Upper lobe of left lung (tissue), 6 donors: ENCODE results near the gene CELF1. TPM values are rescaled to one million over a fixed set of nuclear protein-coding genes. Genes with fewer than 3 reads are reported as not detected.
A peak's percentile ranks its signal among the peaks of the same experiment; 100 is the strongest.
"Not testable (repeated sequence)": the region's sequence is repeated elsewhere in the genome, so short reads cannot be mapped to it uniquely, and the experiment has no call there.

ENCODE experiments used
- ATAC-seq, 2 donors: fragments of 200-7000 bp; cut with Tn5 transposase; one replicate each; pipeline ENCODE4 v1.9.1; 2022; ENCODE audit warnings: mild to moderate bottlenecking in 2 of 2, moderate library complexity in 2 of 2; ENCODE audit not compliant: low FRiP score in 2 of 2
- DNase-seq, 2 donors: peaks; one replicate each; pipeline ENCODE4 v3.0.0-alpha.2; 2019 to 2020
- H3K27ac ChIP-seq, 4 donors: fragments of 200-600 bp; sonication (generic); one replicate each; pipeline ENCODE4 v1.5.1; 2016 to 2019
- H3K27me3 ChIP-seq, 4 donors: fragments of 200-600 bp; sonication (generic); one replicate each; pipeline ENCODE4 v1.5.1; 2017 to 2019
- H3K36me3 ChIP-seq, 4 donors: fragments of 200-600 bp; sonication (generic); one replicate each; pipeline ENCODE4 v1.5.1; 2016 to 2019
- H3K4me1 ChIP-seq, 4 donors: fragments of 200-600 bp; sonication (generic); one replicate each; pipeline ENCODE4 v1.5.1; 2018 to 2019
- H3K4me3 ChIP-seq, 4 donors: fragments of 200-600 bp; sonication (generic); one replicate each; pipeline ENCODE4 v1.5.1; 2017 to 2019; ENCODE audit warnings: mild to moderate bottlenecking in 2 of 4, moderate library complexity in 1 of 4
- H3K9me3 ChIP-seq, 4 donors: fragments of 200-600 bp; sonication (generic); one replicate each; pipeline ENCODE4 v1.5.1; 2018 to 2019
- CTCF ChIP-seq, 6 experiments: fragments of 450-650 bp in 4 of 6; fragments of 200-600 bp in 2 of 6; sonication (generic) in 2 of 6; IDR thresholded peaks; one replicate each; pipeline ENCODE4 v1.5.1; 2016 to 2019; ENCODE audit warnings: antibody characterized with exemption in 6 of 6
- EP300 ChIP-seq, 4 donors: sonication (generic); formaldehyde crosslinking; IDR thresholded peaks; one replicate each; pipeline ENCODE4 v1.5.1; 2017; ENCODE audit warnings: antibody characterized with exemption in 4 of 4, control low read depth in 2 of 4
- POLR2A ChIP-seq, 4 donors: fragments of 450-650 bp; IDR thresholded peaks; one replicate each; pipeline ENCODE4 v1.5.1; 2016 to 2017; ENCODE audit warnings: antibody characterized with exemption in 4 of 4, mild to moderate bottlenecking in 2 of 4
- POLR2AphosphoS5 ChIP-seq, 2 donors: sonication (generic); formaldehyde crosslinking; IDR thresholded peaks; one replicate each; pipeline ENCODE4 v1.5.1; 2017; ENCODE audit warnings: antibody characterized with exemption in 2 of 2
- WGBS, 2 donors: methylation state at CpG; one replicate each; pipeline ENCODE4 v1.1.5; 2017 to 2018; 5-methylcytosine and 5-hydroxymethylcytosine counted together
- total RNA-seq, 6 donors: library from RNA; depleted of rRNA in 4 of 6; stranded (reverse); fragments of >200 nt in 4 of 6; gene quantifications; one replicate each; pipeline versions ENCODE4 v1.1.0 to v1.2.1, GENCODE V29; 2016 to 2021
- donor health status: DM: no; HTN: no; CAD: no; lungs with moderate emphysema.
- donor health status: DM: no; HTN: yes; CAD: no; lungs with severe emphysema.

Gene CELF1
- total RNA-seq, 6 donors from 2014 or later, result 82.7 to 194 (median 113) TPM

DNA sequence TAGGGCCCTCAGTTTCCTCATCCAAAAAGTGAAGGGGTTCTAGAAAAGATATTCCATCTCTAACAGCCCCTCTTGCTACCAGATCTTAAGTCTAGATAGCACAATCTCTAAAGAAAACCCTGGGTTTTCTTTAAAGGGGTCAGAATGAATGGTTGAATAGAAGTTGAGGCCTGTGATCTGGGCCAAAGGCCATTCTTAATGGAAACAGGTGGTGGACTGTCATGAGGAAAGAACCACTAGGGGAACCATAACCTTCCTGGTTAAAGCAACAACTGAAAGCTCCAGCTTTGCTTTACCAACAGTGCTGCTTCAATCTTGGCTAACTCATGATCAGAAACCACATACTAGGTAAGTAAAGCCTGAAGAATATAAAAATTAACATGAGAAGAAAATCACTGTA is 1.8 kb downstream of the CELF1 start:
- Histone ChIP-seq H3K27ac (peak overlapping the region; percentile 39 to 95 (median 93)), H3K9me3 (no peaks in the 10 kb centered on the region), H3K27me3 (no peaks in the 10 kb centered on the region), H3K4me1 (peaks cover 36 to 59% (median 41%) of the 10 kb centered on the region in 4 donors), H3K4me3 (peak overlapping the region in 2 of 4 donors; percentile 88 to 97), H3K36me3 (no peaks in the 10 kb centered on the region)
- DNase-seq, result no peak
- no peak for ATAC-seq
- no peak for TF ChIP-seq EP300 (IDR thresholded peaks at IDR 0.05)
- peak in 1 of 6 experiments; percentile 18 for TF ChIP-seq CTCF (IDR thresholded peaks at IDR 0.05)

DNA sequence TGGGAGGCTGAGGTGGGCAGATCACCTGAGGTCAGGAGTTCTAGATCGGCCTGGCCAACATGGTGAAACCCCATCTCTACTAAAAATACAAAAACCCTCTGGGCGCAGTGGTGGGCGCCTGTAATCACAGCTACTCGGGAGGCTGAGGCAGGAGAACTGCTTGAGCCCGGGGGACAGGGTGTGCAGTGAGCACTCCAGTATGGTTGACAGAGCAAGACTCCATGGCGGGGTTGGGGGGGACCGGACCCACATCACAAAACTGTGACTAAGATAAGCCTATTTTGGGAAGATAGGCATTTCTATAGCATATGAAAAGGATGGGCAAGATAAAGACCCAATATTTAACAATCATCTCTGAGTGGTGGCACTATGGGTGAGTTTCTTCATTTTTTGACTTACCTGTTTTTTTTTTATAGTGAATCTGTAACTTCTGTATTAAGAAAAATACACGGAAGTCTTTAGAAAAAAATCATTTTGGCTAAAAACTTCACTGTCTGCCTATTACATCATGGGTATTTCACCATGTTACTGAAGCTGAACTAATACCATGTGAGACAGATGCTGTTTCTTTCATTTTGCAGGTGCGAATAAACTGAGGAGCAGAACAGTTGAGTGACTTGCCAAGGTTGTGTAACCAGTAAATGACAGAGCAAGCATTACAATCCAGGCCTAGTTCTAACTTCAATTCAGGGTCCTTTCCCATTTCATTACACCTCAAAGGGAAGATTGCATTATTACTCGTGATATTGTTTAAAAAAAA is 2.5 kb downstream of the CELF1 start:
- no peak for DNase-seq
- H3K4me1 ChIP-seq, result peaks cover 36 to 60% (median 41%) of the 10 kb centered on the region in 4 donors
- no peak for ATAC-seq

DNA sequence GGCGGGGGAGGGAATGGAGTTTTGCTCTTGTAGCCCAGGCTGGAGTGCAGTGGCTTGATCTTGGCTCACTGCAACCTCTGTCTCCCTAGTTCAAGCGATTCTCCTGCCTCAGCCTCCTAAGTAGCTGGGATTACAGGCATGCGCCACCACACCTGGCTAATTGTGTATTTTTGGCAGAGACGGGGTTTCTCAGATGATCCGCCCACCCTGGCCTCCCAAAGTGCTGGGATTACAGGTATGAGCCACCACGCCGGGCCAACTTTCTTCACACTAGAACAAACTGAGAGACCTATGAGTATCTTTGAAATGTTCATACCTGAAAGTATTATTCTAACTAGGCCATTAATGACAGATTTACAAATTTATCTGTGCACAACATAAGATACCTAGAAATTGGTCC is 6.7 kb downstream of the CELF1 start:
- H3K27me3 ChIP-seq, H3K9me3 ChIP-seq, H3K27ac ChIP-seq, ATAC-seq, DNase-seq, H3K36me3 ChIP-seq, H3K4me3 ChIP-seq: not testable (repeated sequence)
- WGBS, 2 donors, result 88 to 94% methylated on average over 7 of the region's 7 CpGs
- peaks cover 28 to 72% (median 40%) of the 10 kb centered on the region in 4 donors for H3K4me1 ChIP-seq

More for the DNA sequence above, 2.5 kb downstream of the CELF1 start:
- H3K36me3 ChIP-seq, result no peaks in the 10 kb centered on the region
- 77 to 84% methylated on average over 10 of the region's 10 CpGs for WGBS, 2 donors
- no peaks in the 10 kb centered on the region for H3K9me3 ChIP-seq
- H3K27me3 ChIP-seq, result no peaks in the 10 kb centered on the region
- peak overlapping the region in 1 of 4 donors; percentile 97 for H3K4me3 ChIP-seq
- no peak for TF ChIP-seq POLR2AphosphoS5 (IDR thresholded peaks at IDR 0.05)
- H3K27ac ChIP-seq, result peak overlapping the region in 3 of 4 donors; percentile 39 to 95 (median 95)

- peaks cover 26 to 72% (median 38%) of the 10 kb centered on the region in 4 donors for H3K4me1 ChIP-seq
- H3K9me3 ChIP-seq, result no peaks in the 10 kb centered on the region
- no peaks in the 10 kb centered on the region for H3K27me3 ChIP-seq
- ATAC-seq, result no peak
- H3K4me3 ChIP-seq, result no peak overlapping the region
- DNase-seq, result no peak
- no peaks in the 10 kb centered on the region for H3K36me3 ChIP-seq
- no peak overlapping the region for H3K27ac ChIP-seq
- TF ChIP-seq POLR2A (IDR thresholded peaks at IDR 0.05) (no peak), EP300 (IDR thresholded peaks at IDR 0.05) (no peak), POLR2AphosphoS5 (IDR thresholded peaks at IDR 0.05) (no peak), CTCF (IDR thresholded peaks at IDR 0.05) (no peak)
- 94 to 98% methylated on average over 6 of the region's 6 CpGs for WGBS, 2 donors
These were observed 7.6 kb downstream of the CELF1 start for GRCh38 chr11:47545298-47545697.

GRCh38 chr11:47541070-47541469 is 11.9 kb downstream of the CELF1 start:
- H3K9me3 ChIP-seq, result no peaks in the 10 kb centered on the region
- no peaks in the 10 kb centered on the region for H3K27me3 ChIP-seq
- H3K36me3 ChIP-seq, result peaks cover 0 to 3% (median 0%) of the 10 kb centered on the region in 4 donors
- no peak overlapping the region for H3K4me3 ChIP-seq
- 92 to 98% methylated on average over 2 of the region's 2 CpGs for WGBS, 2 donors
- TF ChIP-seq POLR2A (IDR thresholded peaks at IDR 0.05) (no peak), CTCF (IDR thresholded peaks at IDR 0.05) (no peak), POLR2AphosphoS5 (IDR thresholded peaks at IDR 0.05) (no peak), EP300 (IDR thresholded peaks at IDR 0.05) (no peak)
- H3K27ac ChIP-seq, result peak overlapping the region in 1 of 4 donors; percentile 5
- ATAC-seq, result no peak
- DNase-seq, result no peak
- peaks cover 35 to 70% (median 47%) of the 10 kb centered on the region in 4 donors for H3K4me1 ChIP-seq

- Histone ChIP-seq H3K4me1 (peaks cover 37 to 65% (median 48%) of the 10 kb centered on the region in 4 donors), H3K9me3 (no peaks in the 10 kb centered on the region), H3K4me3 (no peak overlapping the region), H3K27me3 (no peaks in the 10 kb centered on the region), H3K27ac (peak overlapping the region in 2 of 4 donors; percentile 14 to 25), H3K36me3 (peaks cover 0 to 7% (median 2%) of the 10 kb centered on the region in 4 donors)
- TF ChIP-seq CTCF (IDR thresholded peaks at IDR 0.05) (no peak), EP300 (IDR thresholded peaks at IDR 0.05) (no peak), POLR2AphosphoS5 (IDR thresholded peaks at IDR 0.05) (no peak), POLR2A (IDR thresholded peaks at IDR 0.05) (no peak)
- DNase-seq (no peak), ATAC-seq (no peak)
- 46 to 59% methylated on average over 2 of the region's 2 CpGs for WGBS, 2 donors
These were observed 13.3 kb downstream of the CELF1 start for GRCh38 chr11:47539681-47540039.
